Measurements from ENCODE around the gene NECTIN1. TPM values are rescaled to one million over a fixed set of nuclear protein-coding genes. Genes with fewer than 3 reads are reported as not detected.

NECTIN1 gene
- total RNA-seq = 1 to 10 TPM; 4.0 to 4.4 TPM

GRCh38 chr11:119728651-119729580, at the start of gene NECTIN1:
NECTIN1 (minus strand) TSS chr11:119729200; CDS start chr11:119728553, 647 bp downstream.
- Histone ChIP-seq H3K36me3 (no peaks in the 10 kb centered on the region), H3K4me1 (peaks cover 0 to 34% of the 10 kb centered on the region in 2 donors), H3K9me3 (no peaks in the 10 kb centered on the region), H3K4me3 (peak within 1 kb of the TSS; percentile 54 to 88), H3K27ac (peak within 1 kb of the TSS; percentile 88 to 94), H3K27me3 (no peaks in the 10 kb centered on the region)
- DNase-seq (ENCODE audit: low spot score) = peak; percentile 82
- peak; percentile 94 to 99 for TF ChIP-seq CTCF (IDR thresholded peaks at IDR 0.05)

GRCh38 chr11:119778391-119779194, 49.6 kb upstream of the NECTIN1 start:
- DNase-seq (ENCODE audit: low spot score) = no peak
- no peaks in the 10 kb centered on the region for H3K27me3 ChIP-seq
- no peak overlapping the region for H3K4me3 ChIP-seq
- peaks cover 0 to 42% of the 10 kb centered on the region in 2 donors for H3K4me1 ChIP-seq
- H3K27ac ChIP-seq = peak overlapping the region; percentile 73 to 74
- no peaks in the 10 kb centered on the region for H3K36me3 ChIP-seq
- no peaks in the 10 kb centered on the region for H3K9me3 ChIP-seq
- TF ChIP-seq CTCF (IDR thresholded peaks at IDR 0.05) = no peak

- H3K9me3 ChIP-seq = no peaks in the 10 kb centered on the region
- no peak overlapping the region for H3K4me3 ChIP-seq
- no peak overlapping the region for H3K27ac ChIP-seq
- H3K36me3 ChIP-seq = no peaks in the 10 kb centered on the region
- peaks cover 0 to 41% of the 10 kb centered on the region in 2 donors for H3K4me1 ChIP-seq
- no peak for TF ChIP-seq CTCF (IDR thresholded peaks at IDR 0.05)
- no peak for DNase-seq (ENCODE audit: low spot score)
- no peaks in the 10 kb centered on the region for H3K27me3 ChIP-seq
Measured at GRCh38 chr11:119777940-119778339, 48.9 kb upstream of the NECTIN1 start.

- Histone ChIP-seq H3K9me3 (no peaks in the 10 kb centered on the region), H3K27me3 (no peaks in the 10 kb centered on the region), H3K4me1 (peaks cover 0 to 30% of the 10 kb centered on the region in 2 donors), H3K36me3 (no peaks in the 10 kb centered on the region), H3K4me3 (no peak overlapping the region), H3K27ac (no peak overlapping the region)
- no peak for TF ChIP-seq CTCF (IDR thresholded peaks at IDR 0.05)
- DNase-seq (ENCODE audit: low spot score) = no peak
Measured at GRCh38 chr11:119776651-119777050, 47.7 kb upstream of the NECTIN1 start.

GRCh38 chr11:119776031-119776636, 47.1 kb upstream of the NECTIN1 start:
- TF ChIP-seq CTCF (IDR thresholded peaks at IDR 0.05) = no peak
- peaks cover 0 to 30% of the 10 kb centered on the region in 2 donors for H3K4me1 ChIP-seq
- H3K9me3 ChIP-seq = no peaks in the 10 kb centered on the region
- no peaks in the 10 kb centered on the region for H3K36me3 ChIP-seq
- no peak overlapping the region for H3K27ac ChIP-seq
- no peaks in the 10 kb centered on the region for H3K27me3 ChIP-seq
- no peak overlapping the region for H3K4me3 ChIP-seq
- no peak for DNase-seq (ENCODE audit: low spot score)

All from right atrium auricular region (tissue), 2 donors.